ENCODE measurements around the gene CALCOCO2. TPM values are rescaled to one million over a fixed set of nuclear protein-coding genes. Genes with fewer than 3 reads are reported as not detected.

The CALCOCO2 gene
- total RNA-seq, 2 experiments from 2014 or later: 152 to 167 TPM

GRCh38 chr17:48904428-48904827, 73.6 kb downstream of the CALCOCO2 start:
- Mint-ChIP-seq H3K9me3 (ENCODE audit: insufficient read depth) (no peaks in the 10 kb centered on the region), H3K27me3 (ENCODE audit: low read depth) (no peaks in the 10 kb centered on the region), H3K4me1 (ENCODE audit: low read depth) (peaks cover 14% of the 10 kb centered on the region), H3K27ac (no peak overlapping the region), H3K4me3 (no peak overlapping the region), H3K36me3 (ENCODE audit: low read depth) (peaks cover 4% of the 10 kb centered on the region)
- DNase-seq: no peak
- ChIA-PET CTCF (interaction anchor here (1.8 to 2.1 kb wide), 2 partner anchors 20 to 128 kb away, joined by 4 to 6 read pairs; no protein-coding TSS in a partner anchor), POLR2A (interaction anchor here (3.0 kb wide), 1 partner anchor 12 kb away, joined by 8 read pairs; the partner anchor contains the start of gene ATP5MC1)
- ATAC-seq: no peak

GRCh38 chr17:48905987-48906515, 75.2 kb downstream of the CALCOCO2 start:
- Mint-ChIP-seq H3K36me3 (ENCODE audit: low read depth) (peaks cover 17% of the 10 kb centered on the region), H3K27ac (no peak overlapping the region), H3K4me1 (ENCODE audit: low read depth) (peaks cover 30% of the 10 kb centered on the region), H3K27me3 (ENCODE audit: low read depth) (no peaks in the 10 kb centered on the region), H3K9me3 (ENCODE audit: insufficient read depth) (no peaks in the 10 kb centered on the region), H3K4me3 (no peak overlapping the region)
- ChIA-PET POLR2A (no interaction called here), CTCF (interaction anchor here (1.8 kb wide), 1 partner anchor 126 kb away, joined by 4 read pairs; no protein-coding TSS in a partner anchor)
- DNase-seq (no peak), ATAC-seq (no peak)

GRCh38 chr17:48907713-48908046, 76.8 kb downstream of the CALCOCO2 start:
- H3K36me3 Mint-ChIP-seq (ENCODE audit: low read depth): peaks cover 32% of the 10 kb centered on the region
- DNase-seq (no peak), ATAC-seq (peak; percentile 27)
- H3K4me3 Mint-ChIP-seq: peak overlapping the region; percentile 99
- no peaks in the 10 kb centered on the region for H3K27me3 Mint-ChIP-seq (ENCODE audit: low read depth)
- CTCF ChIA-PET: interaction anchor here (0.9 to 2.9 kb wide), 6 partner anchors 9 to 125 kb away, joined by 4 to 15 read pairs (median 7); partner anchors contain the start of gene ATP5MC1
- H3K4me1 Mint-ChIP-seq (ENCODE audit: low read depth): peaks cover 44% of the 10 kb centered on the region
- H3K9me3 Mint-ChIP-seq (ENCODE audit: insufficient read depth): no peaks in the 10 kb centered on the region
- peak overlapping the region; percentile 87 for H3K27ac Mint-ChIP-seq
- POLR2A ChIA-PET: interaction anchor here (0.6 to 2.9 kb wide), 11 partner anchors 10 to 455 kb away, joined by 3 to 46 read pairs (median 5); partner anchors contain the start of genes ATP5MC1 and SNF8

- H3K4me1 Mint-ChIP-seq (ENCODE audit: low read depth): peaks cover 49% of the 10 kb centered on the region
- peak within 1 kb of the TSS; percentile 99 for H3K4me3 Mint-ChIP-seq
- DNase-seq (peak; percentile 91), ATAC-seq (peak; percentile 90)
- peaks cover 38% of the 10 kb centered on the region for H3K36me3 Mint-ChIP-seq (ENCODE audit: low read depth)
- no peaks in the 10 kb centered on the region for H3K27me3 Mint-ChIP-seq (ENCODE audit: low read depth)
- POLR2A ChIA-PET: interaction anchor here (0.6 to 2.9 kb wide), 11 partner anchors 9 to 454 kb away, joined by 3 to 46 read pairs (median 5); partner anchors contain the start of genes ATP5MC1 and SNF8
- peak within 1 kb of the TSS; percentile 97 for H3K27ac Mint-ChIP-seq
- CTCF ChIA-PET: interaction anchor here (0.9 to 2.9 kb wide), 6 partner anchors 10 to 125 kb away, joined by 4 to 15 read pairs (median 7); partner anchors contain the start of gene ATP5MC1
- H3K9me3 Mint-ChIP-seq (ENCODE audit: insufficient read depth): no peaks in the 10 kb centered on the region
Measured at GRCh38 chr17:48908047-48908843, 77.4 kb downstream of the CALCOCO2 start, which contains the start of gene UBE2Z. Gene UBE2Z (plus strand): TSS chr17:48908407. CDS start chr17:48908504, 97 bp downstream.

- POLR2A ChIA-PET: interaction anchor here (0.7 to 2.9 kb wide), 5 partner anchors 12 to 454 kb away, joined by 3 to 46 read pairs (median 3); partner anchors contain the start of genes ATP5MC1 and SNF8
- Mint-ChIP-seq H3K4me1 (ENCODE audit: low read depth) (peaks cover 54% of the 10 kb centered on the region), H3K9me3 (ENCODE audit: insufficient read depth) (no peaks in the 10 kb centered on the region), H3K4me3 (peak overlapping the region; percentile 99), H3K27ac (peak overlapping the region; percentile 97), H3K36me3 (ENCODE audit: low read depth) (peaks cover 45% of the 10 kb centered on the region), H3K27me3 (ENCODE audit: low read depth) (no peaks in the 10 kb centered on the region)
- DNase-seq: peak; percentile 95
- CTCF ChIA-PET: interaction anchor here (1.3 to 2.9 kb wide), 4 partner anchors 15 to 124 kb away, joined by 4 to 15 read pairs (median 10); partner anchors contain the start of gene ATP5MC1
- peak; percentile 43 for ATAC-seq
Measured at GRCh38 chr17:48908853-48909394, 78.1 kb downstream of the CALCOCO2 start.

- Mint-ChIP-seq H3K9me3 (ENCODE audit: insufficient read depth) (no peaks in the 10 kb centered on the region), H3K27ac (peak overlapping the region; percentile 97), H3K27me3 (ENCODE audit: low read depth) (no peaks in the 10 kb centered on the region), H3K4me1 (ENCODE audit: low read depth) (peaks cover 63% of the 10 kb centered on the region), H3K4me3 (peak overlapping the region; percentile 99), H3K36me3 (ENCODE audit: low read depth) (peaks cover 53% of the 10 kb centered on the region)
- DNase-seq: no peak
- ChIA-PET CTCF (interaction anchor here (1.8 to 2.9 kb wide), 3 partner anchors 16 to 185 kb away, joined by 4 to 15 read pairs (median 11); partner anchors contain the start of gene ATP5MC1), POLR2A (interaction anchor here (0.7 to 2.9 kb wide), 3 partner anchors 16 to 162 kb away, joined by 3 to 46 read pairs (median 20); partner anchors contain the start of genes ATP5MC1 and SNF8)
- no peak for ATAC-seq
Measured at GRCh38 chr17:48909783-48910182, 78.9 kb downstream of the CALCOCO2 start.

- ATAC-seq (no peak), DNase-seq (no peak)
- Mint-ChIP-seq H3K36me3 (ENCODE audit: low read depth) (peaks cover 58% of the 10 kb centered on the region), H3K4me1 (ENCODE audit: low read depth) (peaks cover 68% of the 10 kb centered on the region), H3K27me3 (ENCODE audit: low read depth) (no peaks in the 10 kb centered on the region), H3K9me3 (ENCODE audit: insufficient read depth) (no peaks in the 10 kb centered on the region), H3K4me3 (peak overlapping the region; percentile 99), H3K27ac (no peak overlapping the region)
- ChIA-PET POLR2A (interaction anchor here (0.6 to 0.8 kb wide), 3 partner anchors 17 to 34 kb away, joined by 3 read pairs; partner anchors contain the start of genes ATP5MC1 and SNF8), CTCF (interaction anchor here (0.7 to 1.8 kb wide), 2 partner anchors 9 to 186 kb away, joined by 3 to 4 read pairs; no protein-coding TSS in a partner anchor)
Measured at GRCh38 chr17:48910370-48910769, 79.5 kb downstream of the CALCOCO2 start.

- H3K36me3 Mint-ChIP-seq (ENCODE audit: low read depth): peaks cover 75% of the 10 kb centered on the region
- no peaks in the 10 kb centered on the region for H3K9me3 Mint-ChIP-seq (ENCODE audit: insufficient read depth)
- CTCF ChIA-PET: no interaction called here
- H3K4me1 Mint-ChIP-seq (ENCODE audit: low read depth): peaks cover 72% of the 10 kb centered on the region
- POLR2A ChIA-PET: no interaction called here
- no peaks in the 10 kb centered on the region for H3K27me3 Mint-ChIP-seq (ENCODE audit: low read depth)
- ATAC-seq (no peak), DNase-seq (no peak)
- no peak overlapping the region for H3K4me3 Mint-ChIP-seq
- H3K27ac Mint-ChIP-seq: no peak overlapping the region
Measured at GRCh38 chr17:48912476-48912875, 81.6 kb downstream of the CALCOCO2 start.

Other genes starting within 250 kb of the CALCOCO2 start
- gene HOXB3, start 240.8 kb upstream of the CALCOCO2 start, total RNA-seq: 10 to 100 TPM in 1 of 2 experiments, 1 to 10 TPM in 1; 8.2 to 10.3 TPM
- not detected for gene HOXB5, start 237.3 kb upstream of the CALCOCO2 start, total RNA-seq
- gene HOXB6, start 226.0 kb upstream of the CALCOCO2 start, total RNA-seq: not detected
- gene HOXB7, start 220.0 kb upstream of the CALCOCO2 start, total RNA-seq: under 1 TPM; 0.87 to 0.91 TPM
- gene HOXB8, start 215.7 kb upstream of the CALCOCO2 start, total RNA-seq: not detected
- gene HOXB9, start 204.7 kb upstream of the CALCOCO2 start, total RNA-seq: under 1 TPM; 0.37 to 0.65 TPM
- not detected for gene PRAC1, start 108.5 kb upstream of the CALCOCO2 start, total RNA-seq
- gene PRAC2, start 107.8 kb upstream of the CALCOCO2 start, total RNA-seq: not detected
- not detected for gene HOXB13, start 102.3 kb upstream of the CALCOCO2 start, total RNA-seq
- not detected for gene TTLL6, start 13.8 kb upstream of the CALCOCO2 start, total RNA-seq
- gene ATP5MC1, start 61.8 kb downstream of the CALCOCO2 start, total RNA-seq: 100 to 1,000 TPM in 1 of 2 experiments, 10 to 100 TPM in 1; 96.7 to 100 TPM
- 10 to 100 TPM; 61.8 to 62.4 TPM for gene UBE2Z, start 77.4 kb downstream of the CALCOCO2 start, total RNA-seq
- 100 to 1,000 TPM; 124 to 125 TPM for gene SNF8, start 113.8 kb downstream of the CALCOCO2 start, total RNA-seq
- gene GIP, start 137.6 kb downstream of the CALCOCO2 start, total RNA-seq: not detected
- gene IGF2BP1, start 166.3 kb downstream of the CALCOCO2 start, total RNA-seq: not detected